GM12878 (cell line): ENCODE data around the gene CD84. TPM values are rescaled to one million over a fixed set of nuclear protein-coding genes. Genes with fewer than 3 reads are reported as not detected.
A peak's percentile ranks its signal among the peaks of the same experiment; 100 is the strongest.

Experiments
- ATAC-seq: fragments of 200-7000 bp; cut with Tn5 transposase; 3 replicates; pipeline ENCODE4 v1.9.1; 2020; ENCODE audit warnings: mild to moderate bottlenecking, moderate library complexity
- BruUV-seq: library from RNA; stranded (reverse); fragments of 400-500 nt; replicated peaks from 2 replicates; lab custom pipeline; 2021; lab: Mats Ljungman, UMichigan
- CTCF ChIA-PET: fragments of 300-600 bp; sonication (Branson Sonifier 250); formaldehyde crosslinking; extraction: SDS; loops from one replicate; lab custom pipeline; 2021; ENCODE audit warnings: inconsistent platforms; lab: Yijun Ruan, JAX
- POLR2A ChIA-PET: fragments of 350-600 bp; formaldehyde crosslinking; extraction: SDS; loops from one replicate; lab custom pipeline; 2021; ENCODE audit warnings: inconsistent platforms; lab: Charles Lee
- RAD21 ChIA-PET: fragments of 300-600 bp; sonication (Branson Sonifier 250); formaldehyde crosslinking; loops from one replicate; lab custom pipeline; 2023; ENCODE audit warnings: antibody characterized with exemption; ENCODE audit not compliant: unreplicated experiment; lab: Charles Lee
- SMC1A ChIA-PET: fragments of 300-600 bp; sonication (Branson Sonifier 250); formaldehyde crosslinking; loops from one replicate; lab custom pipeline; 2023; ENCODE audit not compliant: unreplicated experiment, uncharacterized antibody; lab: Charles Lee
- DNase-seq: peaks from one replicate; pipeline ENCODE4 v3.0.0-alpha.2; 2011; ENCODE audit warnings: low read depth, low spot score
- FAIRE-seq: peaks from 3 replicates; lab custom pipeline; 2011; peaks lifted over from hg19 to GRCh38; lab: Jason Lieb, UNC
- H2AFZ ChIP-seq: 2 replicates; pipeline ENCODE4 v1.6.0; 2011; ENCODE audit warnings: low read depth, low read length, control low read depth; ENCODE audit not compliant: control insufficient read depth
- H3K27ac ChIP-seq: 2 replicates; pipeline ENCODE4 v1.5.1; 2011; ENCODE audit warnings: control low read depth; ENCODE audit not compliant: control insufficient read depth, insufficient read depth
- H3K27me3 ChIP-seq, 2 experiments: replicated peaks in 1 of 2; 2 replicates each; pipeline versions ENCODE4 v1.6.0 to v1.6.1; 2011; ENCODE audit warnings: low read length in 1 of 2; ENCODE audit not compliant: control insufficient read depth in 2 of 2, insufficient read depth in 2 of 2
- H3K36me3 ChIP-seq, 2 experiments: 2 replicates each; pipeline ENCODE4 v1.5.1; 2011; ENCODE audit warnings: low read length in 1 of 2; ENCODE audit not compliant: control insufficient read depth in 2 of 2, insufficient read depth in 2 of 2
- H3K4me1 ChIP-seq: 2 replicates; pipeline ENCODE4 v1.6.1; 2011; ENCODE audit warnings: mild to moderate bottlenecking, low read length, moderate library complexity, mixed read lengths; ENCODE audit not compliant: control insufficient read depth, insufficient read depth
- H3K4me2 ChIP-seq: 2 replicates; pipeline ENCODE4 v1.6.0; 2011; ENCODE audit warnings: control low read depth; ENCODE audit not compliant: control insufficient read depth, insufficient read depth
- H3K4me3 ChIP-seq: fragments of 200-600 bp; sonication (generic); 2 replicates; pipeline ENCODE4 v1.5.1; 2016
- H3K79me2 ChIP-seq: 2 replicates; pipeline ENCODE4 v1.6.0; 2011; ENCODE audit warnings: low read length; ENCODE audit not compliant: control insufficient read depth, insufficient read depth
- H3K9ac ChIP-seq: 2 replicates; pipeline ENCODE4 v1.8.0; 2011; ENCODE audit warnings: low read length, control low read depth, mixed read lengths; ENCODE audit not compliant: control insufficient read depth, insufficient read depth
- H3K9me3 ChIP-seq: replicated peaks from 3 replicates; pipeline ENCODE4 v1.5.1; 2011; ENCODE audit warnings: mild to moderate bottlenecking, low read length; ENCODE audit not compliant: control insufficient read depth, insufficient read depth
- H4K20me1 ChIP-seq: 2 replicates; pipeline ENCODE4 v1.6.0; 2011; ENCODE audit not compliant: control insufficient read depth, insufficient read depth
- ETV6 ChIP-seq, 2 experiments: fragments of 450-650 bp in 1 of 2; IDR thresholded peaks in 1 of 2; conservative IDR thresholded peaks in 1 of 2; 2 replicates each; pipeline ENCODE4 v1.6.1; 2014; ENCODE audit warnings: antibody characterized with exemption in 1 of 2, borderline replicate concordance in 1 of 2, low read depth in 1 of 2, mild to moderate bottlenecking in 1 of 2, moderate library complexity in 1 of 2
- MEF2B ChIP-seq: fragments of 450-650 bp; IDR thresholded peaks from 2 replicates; pipeline ENCODE4 v1.6.1; 2018; ENCODE audit warnings: mild to moderate bottlenecking, moderate library complexity; ENCODE audit not compliant: partially characterized antibody, poor library complexity, severe bottlenecking
- SRF ChIP-seq, 2 experiments: IDR thresholded peaks; 2 replicates each; pipeline ENCODE4 v1.6.1; 2011; ENCODE audit warnings: low read depth in 2 of 2, low read length in 2 of 2, mild to moderate bottlenecking in 1 of 2, moderate library complexity in 1 of 2
- WGBS: methylation state at CpG from one replicate; pipeline ENCODE4 v1.1.6; 2016; ENCODE audit warnings: low lambda C conversion rate; ENCODE audit not compliant: insufficient replicate concordance, insufficient coverage; ENCODE audit errors: missing lambda C conversion rate; 5-methylcytosine and 5-hydroxymethylcytosine counted together
- in situ Hi-C: fragments of 300-500 bp; cut with MboI; formaldehyde crosslinking; loops from 9 replicates; pipeline ENCODE4 v1.14.3; 2018; ENCODE audit warnings: mixed read lengths
- intact Hi-C: fragments of 100-400 bp; cut with micrococcal nuclease; formaldehyde crosslinking; loops from one replicate; pipeline ENCODE4 v1.14.2; 2022; ENCODE audit not compliant: unreplicated experiment
- polyA plus RNA-seq, 11 experiments: library from polyadenylated mRNA; depleted of rRNA in 4 of 11; unstranded in 6 of 11; stranded (reverse) in 5 of 11; fragments of >200 nt; fragmentation: Nextera tagmentation in 4 of 11; fragmentation: Illumina TruSeq in 1 of 11; extraction: Ambion mirVana in 4 of 11; extraction: Trizol in 1 of 11; gene quantifications; 1 replicate in 1 of 11; 2 replicates in 10 of 11; pipeline versions ENCODE4 v1.2.1 to v1.2.3, GENCODE V29; 2011 to 2016; ENCODE audit warnings: inconsistent platforms in 2 of 11, missing spikeins in 2 of 11, low read depth in 1 of 11
- total RNA-seq, 4 experiments: library from RNA; depleted of rRNA in 3 of 4; stranded (reverse); fragments of >200 nt in 3 of 4; fragmentation: Illumina TruSeq in 1 of 4; extraction: Trizol in 1 of 4; gene quantifications; 2 replicates each; pipeline versions ENCODE4 v1.2.1 to v1.2.3, GENCODE V29; 2013 to 2021
- TF ChIP-seq, protein P1 (sequence below): fragments of 150-350 bp; IDR thresholded peaks from 2 replicates; pipeline ENCODE4 v1.6.1; 2016; ENCODE audit warnings: low read depth, low read length
- TF ChIP-seq, protein P2 (sequence below): fragments of 150-350 bp; IDR thresholded peaks from 2 replicates; pipeline ENCODE4 v1.6.1; 2014; ENCODE audit warnings: mild to moderate bottlenecking, low read depth, low read length

The CD84 gene
- total and polyA plus RNA-seq, 10 of the 15 experiments (the other 5 are each of a cell fraction or from before 2014, with no cell fraction given): 3.4 to 20.3 (median 11.7) TPM

DNA sequence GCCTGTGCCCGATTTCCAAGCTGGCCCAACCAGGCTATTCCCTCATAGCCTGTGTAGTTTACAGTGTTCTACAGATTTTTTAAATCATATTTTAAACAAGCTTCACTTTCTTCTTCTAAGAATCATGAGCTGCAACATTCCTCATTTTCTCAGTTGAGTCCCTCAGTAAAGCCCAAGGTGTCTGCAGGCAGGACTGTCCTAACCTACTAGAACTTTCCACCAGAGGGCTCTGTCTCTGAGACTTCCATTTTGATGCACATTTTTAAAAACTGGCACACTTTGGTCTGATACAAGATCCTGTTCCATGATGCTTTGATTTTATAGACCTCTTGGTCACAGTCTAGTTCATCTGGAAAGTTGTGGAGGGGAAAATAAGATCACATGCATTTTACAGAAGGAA lies 34.6 kb downstream of the CD84 start (continued):
- TF ChIP-seq, protein P1, sequence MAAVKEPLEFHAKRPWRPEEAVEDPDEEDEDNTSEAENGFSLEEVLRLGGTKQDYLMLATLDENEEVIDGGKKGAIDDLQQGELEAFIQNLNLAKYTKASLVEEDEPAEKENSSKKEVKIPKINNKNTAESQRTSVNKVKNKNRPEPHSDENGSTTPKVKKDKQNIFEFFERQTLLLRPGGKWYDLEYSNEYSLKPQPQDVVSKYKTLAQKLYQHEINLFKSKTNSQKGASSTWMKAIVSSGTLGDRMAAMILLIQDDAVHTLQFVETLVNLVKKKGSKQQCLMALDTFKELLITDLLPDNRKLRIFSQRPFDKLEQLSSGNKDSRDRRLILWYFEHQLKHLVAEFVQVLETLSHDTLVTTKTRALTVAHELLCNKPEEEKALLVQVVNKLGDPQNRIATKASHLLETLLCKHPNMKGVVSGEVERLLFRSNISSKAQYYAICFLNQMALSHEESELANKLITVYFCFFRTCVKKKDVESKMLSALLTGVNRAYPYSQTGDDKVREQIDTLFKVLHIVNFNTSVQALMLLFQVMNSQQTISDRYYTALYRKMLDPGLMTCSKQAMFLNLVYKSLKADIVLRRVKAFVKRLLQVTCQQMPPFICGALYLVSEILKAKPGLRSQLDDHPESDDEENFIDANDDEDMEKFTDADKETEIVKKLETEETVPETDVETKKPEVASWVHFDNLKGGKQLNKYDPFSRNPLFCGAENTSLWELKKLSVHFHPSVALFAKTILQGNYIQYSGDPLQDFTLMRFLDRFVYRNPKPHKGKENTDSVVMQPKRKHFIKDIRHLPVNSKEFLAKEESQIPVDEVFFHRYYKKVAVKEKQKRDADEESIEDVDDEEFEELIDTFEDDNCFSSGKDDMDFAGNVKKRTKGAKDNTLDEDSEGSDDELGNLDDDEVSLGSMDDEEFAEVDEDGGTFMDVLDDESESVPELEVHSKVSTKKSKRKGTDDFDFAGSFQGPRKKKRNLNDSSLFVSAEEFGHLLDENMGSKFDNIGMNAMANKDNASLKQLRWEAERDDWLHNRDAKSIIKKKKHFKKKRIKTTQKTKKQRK: no peak
- TF ChIP-seq, protein P2, sequence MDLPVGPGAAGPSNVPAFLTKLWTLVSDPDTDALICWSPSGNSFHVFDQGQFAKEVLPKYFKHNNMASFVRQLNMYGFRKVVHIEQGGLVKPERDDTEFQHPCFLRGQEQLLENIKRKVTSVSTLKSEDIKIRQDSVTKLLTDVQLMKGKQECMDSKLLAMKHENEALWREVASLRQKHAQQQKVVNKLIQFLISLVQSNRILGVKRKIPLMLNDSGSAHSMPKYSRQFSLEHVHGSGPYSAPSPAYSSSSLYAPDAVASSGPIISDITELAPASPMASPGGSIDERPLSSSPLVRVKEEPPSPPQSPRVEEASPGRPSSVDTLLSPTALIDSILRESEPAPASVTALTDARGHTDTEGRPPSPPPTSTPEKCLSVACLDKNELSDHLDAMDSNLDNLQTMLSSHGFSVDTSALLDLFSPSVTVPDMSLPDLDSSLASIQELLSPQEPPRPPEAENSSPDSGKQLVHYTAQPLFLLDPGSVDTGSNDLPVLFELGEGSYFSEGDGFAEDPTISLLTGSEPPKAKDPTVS: no peak
- TF ChIP-seq SRF (IDR thresholded peaks at IDR 0.05; ENCODE audit: low read depth in 2 of 2, low read length in 2 of 2): no peak

DNA sequence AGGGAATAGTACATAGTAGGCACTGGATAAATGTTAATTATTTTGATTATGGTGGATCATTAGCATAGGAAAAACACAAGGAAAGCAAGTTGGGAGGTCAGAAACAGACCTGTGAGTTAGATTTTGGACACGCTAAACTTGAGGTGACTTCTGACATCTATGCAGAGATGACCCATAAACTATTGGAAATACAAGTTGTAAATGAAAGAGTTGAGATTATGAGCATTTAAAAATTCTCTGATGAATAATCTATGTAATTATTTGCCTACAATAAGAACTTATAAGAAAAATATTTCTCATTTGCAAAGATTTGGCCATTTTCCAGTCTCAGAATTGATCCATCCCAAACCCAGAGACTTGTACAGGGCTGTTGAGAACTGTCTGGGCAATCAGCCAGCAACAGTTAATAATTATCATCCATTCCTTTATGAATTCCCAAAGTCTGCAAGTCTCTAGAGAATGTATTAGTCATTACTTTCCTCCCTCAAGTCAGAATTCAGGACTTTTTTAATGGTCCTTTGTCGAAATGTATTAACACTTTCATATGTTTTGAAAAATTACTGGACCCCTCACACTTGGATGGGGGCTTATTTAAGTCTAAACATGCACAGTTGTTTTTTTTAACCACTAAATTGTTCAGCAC lies 36.9 kb downstream of the CD84 start:
- H3K9ac ChIP-seq: no peak overlapping the region
- no peaks in the 10 kb centered on the region for H4K20me1 ChIP-seq
- peaks cover 34% of the 10 kb centered on the region for H3K4me1 ChIP-seq
- no peaks in the 10 kb centered on the region for H3K27me3 ChIP-seq
- in situ Hi-C loops: no loop called here
- no peak for FAIRE-seq
- no peak overlapping the region for H3K4me2 ChIP-seq
- H3K9me3 ChIP-seq: no peaks in the 10 kb centered on the region; the same call in 1 of the 3 replicates
- H3K36me3 ChIP-seq: peaks cover 2% of the 10 kb centered on the region in 2 experiments; a peak in 2 of 4 replicates
- ATAC-seq: no peak
- BruUV-seq: no TSS peak
- ChIA-PET POLR2A (interaction anchor here (2.0 to 3.8 kb wide), 4 partner anchors 20 to 112 kb away, joined by 9 to 34 read pairs (median 12); partner anchors contain the start of gene SLAMF6), SMC1A (interaction anchor here (0.8 to 23.5 kb wide), 11 partner anchors 17 to 251 kb away, joined by 3 to 735 read pairs (median 4); partner anchors contain the start of genes CD84 and SLAMF6), CTCF (interaction anchor here (0.6 to 19.8 kb wide), 10 partner anchors 12 to 112 kb away, joined by 3 to 355 read pairs (median 10); partner anchors contain the start of gene CD84), RAD21 (interaction anchor here (0.6 to 17.2 kb wide), 11 partner anchors 12 to 112 kb away, joined by 3 to 292 read pairs (median 16); partner anchors contain the start of genes CD84 and SLAMF6)
- H2AFZ ChIP-seq: no peak overlapping the region
- WGBS: 0% methylated on average over 2 of the region's 2 CpGs
- no peak overlapping the region for H3K27ac ChIP-seq
- DNase-seq: no peak
- TF ChIP-seq ETV6 (conservative IDR thresholded peaks at IDR 0.05 in 1 of 2, IDR thresholded peaks at IDR 0.05 in 1 of 2; ENCODE audit: borderline replicate concordance in 1 of 2, low read depth in 1 of 2) (no peak), MEF2B (peak; percentile 14)
- intact Hi-C loops: no loop called here
- H3K4me3 ChIP-seq: no peak overlapping the region
- no peaks in the 10 kb centered on the region for H3K79me2 ChIP-seq
